GM21526 (cell line): ENCODE data around the gene KRT33B.

Experiments
- ATAC-seq: cut with Tn5 transposase; IDR thresholded peaks from one replicate; pipeline ENCODE4 v1.9.1; 2021; ENCODE audit warnings: moderate library complexity; ENCODE audit not compliant: unreplicated experiment, low FRiP score

KRT33B gene

GRCh38 chr17:41327411-41328120 lies 42.0 kb downstream of the KRT33B start:
- ATAC-seq: no peak

GRCh38 chr17:41326173-41327145 lies 43.2 kb downstream of the KRT33B start:
- no peak for ATAC-seq

GRCh38 chr17:41325611-41326010 lies 44.0 kb downstream of the KRT33B start:
- no peak for ATAC-seq

GRCh38 chr17:41325126-41325525 lies 44.5 kb downstream of the KRT33B start:
- ATAC-seq: no peak

GRCh38 chr17:41324180-41325075 lies 45.2 kb downstream of the KRT33B start:
- ATAC-seq: no peak

GRCh38 chr17:41322903-41323895 lies 46.4 kb downstream of the KRT33B start:
- no peak for ATAC-seq

- ATAC-seq: no peak
Measured at GRCh38 chr17:41322094-41322902, 47.3 kb downstream of the KRT33B start.

DNA sequence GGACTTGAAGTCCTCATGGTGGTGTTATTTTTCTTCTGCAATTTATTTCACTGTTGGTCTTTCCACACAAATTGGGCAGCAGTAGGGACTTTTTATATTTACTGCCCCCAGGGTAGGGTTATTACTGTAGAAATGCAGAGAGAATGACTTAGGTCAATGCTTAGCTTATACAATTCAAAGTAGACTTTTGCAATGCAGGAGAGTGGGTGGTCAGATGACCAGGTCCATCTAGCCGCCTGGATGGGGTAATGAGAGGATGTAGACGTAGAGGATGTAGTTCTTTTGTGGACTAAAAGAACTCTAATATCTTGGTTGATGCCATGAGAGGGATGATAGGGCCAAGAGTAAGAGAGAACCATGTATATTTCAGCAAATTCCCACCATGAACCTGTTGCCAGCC lies 51.4 kb downstream of the KRT33B start:
- no peak for ATAC-seq

- ATAC-seq: no peak
Measured at GRCh38 chr17:41315814-41316445, 53.7 kb downstream of the KRT33B start.

DNA sequence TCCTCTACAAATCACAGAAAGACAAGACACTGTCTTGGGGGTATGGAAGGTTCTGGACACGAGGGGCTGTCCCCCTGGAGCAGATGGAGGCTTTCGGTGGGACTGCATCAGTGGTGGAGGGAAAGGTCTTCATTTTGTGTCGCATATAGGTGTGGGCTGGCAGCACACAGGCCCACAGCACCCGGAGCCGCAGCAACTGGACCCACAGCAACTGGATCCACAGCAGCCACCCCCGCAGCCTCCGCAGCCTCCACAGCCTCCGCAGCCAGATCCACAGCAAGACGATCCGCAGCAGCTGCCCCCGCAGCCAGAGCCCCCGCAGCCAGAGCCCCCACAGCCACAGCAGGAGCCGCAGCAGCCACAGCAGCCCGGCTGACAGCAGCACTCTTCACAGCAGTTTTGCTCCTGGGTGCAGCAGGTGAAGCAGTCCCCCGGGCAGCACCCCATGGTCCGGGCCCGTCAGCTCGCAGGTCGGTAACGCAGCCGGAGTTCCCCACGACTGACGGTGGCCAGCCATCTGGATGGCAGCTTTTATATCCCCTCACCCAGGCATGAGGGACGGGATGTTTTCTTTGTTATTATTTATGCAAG lies 54.3 kb downstream of the KRT33B start, which contains the start of gene KRTAP17-1:
KRTAP17-1 (minus strand) TSS at position 507 of the 591 bp plus-strand sequence; CDS start at position 447, 60 bp downstream.
- ATAC-seq: no peak
